Spinal cord (tissue), 10 donors: ENCODE results near the gene NPNT. TPM values are rescaled to one million over a fixed set of nuclear protein-coding genes. Genes with fewer than 3 reads are reported as not detected.

ENCODE experiments used
- DNase-seq, 6 donors: peaks; one replicate each; pipeline versions ENCODE4 v3.0.0 to v3.0.0-alpha.2; 2013 to 2015; ENCODE audit warnings: low spot score in 6 of 6, low read depth in 4 of 6
- H3K27ac ChIP-seq: one replicate; pipeline ENCODE4 v1.5.1; 2013; ENCODE audit warnings: low read depth, low read length, control low read depth
- H3K27me3 ChIP-seq: one replicate; pipeline ENCODE4 v1.6.1; 2013; ENCODE audit warnings: low read length; ENCODE audit not compliant: control insufficient read depth, insufficient read depth
- H3K36me3 ChIP-seq: one replicate; pipeline ENCODE4 v1.6.1; 2013; ENCODE audit warnings: low read length; ENCODE audit not compliant: control insufficient read depth, insufficient read depth
- H3K4me1 ChIP-seq: one replicate; pipeline ENCODE4 v1.6.1; 2013; ENCODE audit warnings: low read length; ENCODE audit not compliant: control insufficient read depth, insufficient read depth
- H3K4me3 ChIP-seq: one replicate; pipeline ENCODE4 v1.5.1; 2013; ENCODE audit warnings: low read depth, low read length, control low read depth
- H3K9me3 ChIP-seq: one replicate; pipeline ENCODE4 v1.6.1; 2013; ENCODE audit warnings: low read length; ENCODE audit not compliant: control insufficient read depth, insufficient read depth
- WGBS: methylation state at CpG from one replicate; pipeline ENCODE4 v1.1.5; 2013; ENCODE audit warnings: missing lambda C conversion rate; ENCODE audit not compliant: insufficient coverage; 5-methylcytosine and 5-hydroxymethylcytosine counted together
- polyA plus RNA-seq, 2 donors: library from polyadenylated mRNA; unstranded; fragments of 120-200 nt; gene quantifications; one replicate each; pipeline ENCODE4 v1.2.1, GENCODE V29; 2013; ENCODE audit not compliant: insufficient read length in 2 of 2
- total RNA-seq, 2 donors: library from RNA; depleted of rRNA in 1 of 2; stranded (reverse); fragments of 120-200 nt in 1 of 2; fragments of >200 nt in 1 of 2; gene quantifications; one replicate each; pipeline versions ENCODE4 v1.2.3 to v1.2.4, GENCODE V29; 2013 to 2014
- donor health status: healthy.

The NPNT gene
- total and polyA plus RNA-seq, 4 donors, result 9.6 to 95.3 (median 23.0) TPM

GRCh38 chr4:105911426-105911825 lies 16.2 kb downstream of the NPNT start:
- Histone ChIP-seq H3K4me1 (no peaks in the 10 kb centered on the region), H3K9me3 (no peaks in the 10 kb centered on the region)

GRCh38 chr4:105912633-105913032 lies 17.4 kb downstream of the NPNT start:
- DNase-seq, result no peak
- Histone ChIP-seq H3K4me3 (no peak overlapping the region), H3K4me1 (no peaks in the 10 kb centered on the region), H3K36me3 (no peaks in the 10 kb centered on the region), H3K9me3 (no peaks in the 10 kb centered on the region), H3K27me3 (no peaks in the 10 kb centered on the region), H3K27ac (no peak overlapping the region)
- 96% methylated on average over 2 of the region's 6 CpGs for WGBS

More at GRCh38 chr4:105911426-105911825, 16.2 kb downstream of the NPNT start:
- Histone ChIP-seq H3K27me3 (no peaks in the 10 kb centered on the region), H3K36me3 (no peaks in the 10 kb centered on the region), H3K27ac (no peak overlapping the region), H3K4me3 (no peak overlapping the region)
- DNase-seq, result peak in 2 of 6 donors; percentile 16 to 50

- Histone ChIP-seq H3K27me3 (no peaks in the 10 kb centered on the region), H3K36me3 (no peaks in the 10 kb centered on the region), H3K4me1 (no peaks in the 10 kb centered on the region), H3K27ac (no peak overlapping the region), H3K9me3 (no peaks in the 10 kb centered on the region), H3K4me3 (no peak overlapping the region)
- DNase-seq, result no peak
- 96% methylated on average over 3 of the region's 3 CpGs for WGBS
Measured at GRCh38 chr4:105917171-105917685, 22.0 kb downstream of the NPNT start.

- Histone ChIP-seq H3K27ac (no peak overlapping the region), H3K27me3 (no peaks in the 10 kb centered on the region), H3K4me3 (no peak overlapping the region), H3K4me1 (no peaks in the 10 kb centered on the region), H3K36me3 (no peaks in the 10 kb centered on the region), H3K9me3 (no peaks in the 10 kb centered on the region)
- no peak for DNase-seq
Measured at GRCh38 chr4:105921301-105921700, 26.0 kb downstream of the NPNT start.

- Histone ChIP-seq H3K4me1 (no peaks in the 10 kb centered on the region), H3K9me3 (no peaks in the 10 kb centered on the region), H3K27ac (peak overlapping the region; percentile 36), H3K4me3 (no peak overlapping the region), H3K27me3 (no peaks in the 10 kb centered on the region), H3K36me3 (no peaks in the 10 kb centered on the region)
- peak in 1 of 6 donors; percentile 18 for DNase-seq
- WGBS, result 38% methylated on average over 6 of the region's 7 CpGs
Measured at GRCh38 chr4:105923497-105924238, 28.4 kb downstream of the NPNT start.

- no peak for DNase-seq
- no peak overlapping the region for H3K4me3 ChIP-seq
- no peaks in the 10 kb centered on the region for H3K9me3 ChIP-seq
- no peak overlapping the region for H3K27ac ChIP-seq
- no peaks in the 10 kb centered on the region for H3K4me1 ChIP-seq
- H3K36me3 ChIP-seq, result no peaks in the 10 kb centered on the region
- WGBS, result no CpG with 5 or more reads among the region's 1 CpG
- no peaks in the 10 kb centered on the region for H3K27me3 ChIP-seq
Measured at GRCh38 chr4:105924341-105924740, 29.1 kb downstream of the NPNT start.

- Histone ChIP-seq H3K27me3 (no peaks in the 10 kb centered on the region), H3K27ac (no peak overlapping the region), H3K36me3 (no peaks in the 10 kb centered on the region), H3K4me1 (no peaks in the 10 kb centered on the region), H3K4me3 (no peak overlapping the region), H3K9me3 (no peaks in the 10 kb centered on the region)
- 100% methylated on average over 1 of the region's 2 CpGs for WGBS
- DNase-seq, result no peak
Measured at GRCh38 chr4:105930698-105931097, 35.4 kb downstream of the NPNT start.

- H3K4me1 ChIP-seq, result no peaks in the 10 kb centered on the region
- H3K27ac ChIP-seq, result no peak overlapping the region
- WGBS, result no CpG with 5 or more reads among the region's 2 CpGs
- no peaks in the 10 kb centered on the region for H3K36me3 ChIP-seq
- no peak for DNase-seq
- no peak overlapping the region for H3K4me3 ChIP-seq
- H3K9me3 ChIP-seq, result no peaks in the 10 kb centered on the region
- H3K27me3 ChIP-seq, result no peaks in the 10 kb centered on the region
Measured at GRCh38 chr4:105933083-105933482, 37.8 kb downstream of the NPNT start.

- no peaks in the 10 kb centered on the region for H3K27me3 ChIP-seq
- no peaks in the 10 kb centered on the region for H3K9me3 ChIP-seq
- H3K4me3 ChIP-seq, result no peak overlapping the region
- H3K4me1 ChIP-seq, result no peaks in the 10 kb centered on the region
- H3K27ac ChIP-seq, result no peak overlapping the region
- DNase-seq, result no peak
- 100% methylated on average over 1 of the region's 1 CpG for WGBS
- H3K36me3 ChIP-seq, result no peaks in the 10 kb centered on the region
Measured at GRCh38 chr4:105934386-105934785, 39.1 kb downstream of the NPNT start.

GRCh38 chr4:105936901-105937300 lies 41.6 kb downstream of the NPNT start:
- Histone ChIP-seq H3K27ac (no peak overlapping the region), H3K36me3 (no peaks in the 10 kb centered on the region), H3K4me1 (no peaks in the 10 kb centered on the region), H3K4me3 (no peak overlapping the region), H3K9me3 (no peaks in the 10 kb centered on the region), H3K27me3 (no peaks in the 10 kb centered on the region)
- peak in 1 of 6 donors; percentile 26 for DNase-seq
- WGBS, result 73% methylated on average over 3 of the region's 7 CpGs
